ENCODE data around the gene SNX3.

- TF ChIP-seq RARB (CRISPR knock-in tag; IDR thresholded peaks at IDR 0.05) (no peak), ZNF8 (CRISPR knock-in tag; IDR thresholded peaks at IDR 0.05) (no peak), SNAI2 (CRISPR knock-in tag; IDR thresholded peaks at IDR 0.05) (no peak), ZFP30 (CRISPR knock-in tag; IDR thresholded peaks at IDR 0.05) (no peak), ZFP3 (CRISPR knock-in tag; IDR thresholded peaks at IDR 0.05) (no peak), TCF4 (CRISPR knock-in tag; IDR thresholded peaks at IDR 0.05; ENCODE audit: borderline replicate concordance) (no peak), TOX (CRISPR knock-in tag; IDR thresholded peaks at IDR 0.05; ENCODE audit: borderline replicate concordance) (no peak), BACH2 (CRISPR knock-in tag; IDR thresholded peaks at IDR 0.05; ENCODE audit: borderline replicate concordance) (no peak), PATZ1 (CRISPR knock-in tag; IDR thresholded peaks at IDR 0.05; ENCODE audit: borderline replicate concordance) (no peak), ISL1 (CRISPR knock-in tag; IDR thresholded peaks at IDR 0.05) (no peak), POU6F1 (CRISPR knock-in tag; IDR thresholded peaks at IDR 0.05; ENCODE audit: borderline replicate concordance, low read depth) (no peak)
Measured at GRCh38 chr6:108222504-108222903, 38.3 kb downstream of the SNX3 start.

Measured in SK-N-SH treated with all-trans-retinoic acid at 6 μM for 48 hours (cell line).